Measurements from ENCODE around the gene COA7. TPM values are rescaled to one million over a fixed set of nuclear protein-coding genes. Genes with fewer than 3 reads are reported as not detected.

The COA7 gene
- total RNA-seq, 2 experiments from 2014 or later: 7.0 to 26.1 TPM

- Histone ChIP-seq H3K9me2 (ENCODE audit: insufficient read depth, low read length) (no peaks in the 10 kb centered on the region), H2AFZ (ENCODE audit: low read length) (no peak overlapping the region), H3K27ac (ENCODE audit: low read depth, low read length, poor library complexity, severe bottlenecking) (no peak overlapping the region), H3K79me2 (ENCODE audit: insufficient read depth, low read depth, low read length) (no peaks in the 10 kb centered on the region), H4K20me1 (ENCODE audit: insufficient read depth, low read length) (no peaks in the 10 kb centered on the region), H3K4me3 (ENCODE audit: low read depth, low read length, poor library complexity, severe bottlenecking) (no peak overlapping the region), H3K4me1 (ENCODE audit: insufficient read depth, low read length, poor library complexity, severe bottlenecking) (no peaks in the 10 kb centered on the region), H3K36me3 (ENCODE audit: insufficient read depth, low read length) (no peaks in the 10 kb centered on the region), H3K9me3 (ENCODE audit: low read length) (no peaks in the 10 kb centered on the region), H3K4me2 (ENCODE audit: low read length) (no peak overlapping the region)
- BruUV-seq (replicated peaks): no TSS peak
- DNase-seq (ENCODE audit: low spot score): no peak
- ChIA-PET POLR2A (interaction anchor here (0.6 to 0.7 kb wide), 2 partner anchors 206 to 829 kb away, joined by 3 to 4 read pairs; no protein-coding TSS in a partner anchor), CTCF (ENCODE audit: unreplicated experiment) (no interaction called here)
- no peak for TF ChIP-seq EZH2phosphoT487 (IDR thresholded peaks at IDR 0.05; ENCODE audit: borderline replicate concordance, low read depth, low read length)
- TF ChIP-seq, protein P1, sequence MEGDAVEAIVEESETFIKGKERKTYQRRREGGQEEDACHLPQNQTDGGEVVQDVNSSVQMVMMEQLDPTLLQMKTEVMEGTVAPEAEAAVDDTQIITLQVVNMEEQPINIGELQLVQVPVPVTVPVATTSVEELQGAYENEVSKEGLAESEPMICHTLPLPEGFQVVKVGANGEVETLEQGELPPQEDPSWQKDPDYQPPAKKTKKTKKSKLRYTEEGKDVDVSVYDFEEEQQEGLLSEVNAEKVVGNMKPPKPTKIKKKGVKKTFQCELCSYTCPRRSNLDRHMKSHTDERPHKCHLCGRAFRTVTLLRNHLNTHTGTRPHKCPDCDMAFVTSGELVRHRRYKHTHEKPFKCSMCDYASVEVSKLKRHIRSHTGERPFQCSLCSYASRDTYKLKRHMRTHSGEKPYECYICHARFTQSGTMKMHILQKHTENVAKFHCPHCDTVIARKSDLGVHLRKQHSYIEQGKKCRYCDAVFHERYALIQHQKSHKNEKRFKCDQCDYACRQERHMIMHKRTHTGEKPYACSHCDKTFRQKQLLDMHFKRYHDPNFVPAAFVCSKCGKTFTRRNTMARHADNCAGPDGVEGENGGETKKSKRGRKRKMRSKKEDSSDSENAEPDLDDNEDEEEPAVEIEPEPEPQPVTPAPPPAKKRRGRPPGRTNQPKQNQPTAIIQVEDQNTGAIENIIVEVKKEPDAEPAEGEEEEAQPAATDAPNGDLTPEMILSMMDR (conservative IDR thresholded peaks at IDR 0.05; ENCODE audit: low read length): no peak
- intact Hi-C loops (cut with micrococcal nuclease; ENCODE audit: unreplicated experiment): loop anchor here (10.0 kb wide), 1 partner anchor 306 kb away; no protein-coding TSS in a partner anchor
Measured at GRCh38 chr1:52709016-52709415, 10.9 kb upstream of the COA7 start.

DNA sequence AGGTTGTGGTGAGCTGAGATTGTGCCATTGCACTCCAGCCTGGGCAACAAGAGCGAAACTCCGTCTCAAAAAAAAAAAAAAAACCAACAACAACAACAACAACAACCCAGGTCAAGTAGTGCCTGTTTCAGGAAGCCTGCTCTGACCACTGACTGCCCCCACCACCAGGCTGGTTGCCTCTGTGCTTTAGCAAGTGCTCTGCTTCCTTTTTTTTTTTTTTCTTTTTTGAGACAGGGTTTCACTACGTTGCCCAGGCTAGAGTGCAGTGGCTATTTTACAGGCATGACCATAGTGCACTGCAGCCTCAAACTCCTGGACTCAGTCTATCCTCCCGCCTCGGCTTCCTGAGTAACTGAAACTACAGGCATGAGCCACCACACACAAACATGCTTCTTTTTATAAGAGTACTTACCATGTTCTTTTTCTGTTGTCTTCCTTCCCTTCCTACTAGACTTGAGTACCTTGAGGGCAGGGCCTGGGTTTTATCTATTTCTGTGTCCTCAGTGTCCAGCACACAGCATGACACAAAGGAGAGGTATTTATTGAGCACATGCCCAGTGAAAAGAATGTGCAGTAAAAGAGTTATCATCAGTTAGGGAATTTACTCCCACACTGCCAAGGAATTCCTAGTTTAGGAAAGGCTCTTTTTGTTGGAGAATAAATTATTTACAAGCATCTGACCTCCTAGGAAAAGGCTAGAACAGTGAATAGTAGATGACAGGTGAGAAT is 9.9 kb upstream of the COA7 start:
- Histone ChIP-seq H3K9me2 (ENCODE audit: insufficient read depth, low read length) (no peaks in the 10 kb centered on the region), H3K4me3 (ENCODE audit: low read depth, low read length, poor library complexity, severe bottlenecking) (no peak overlapping the region), H3K36me3 (ENCODE audit: insufficient read depth, low read length) (no peaks in the 10 kb centered on the region), H3K4me2 (ENCODE audit: low read length) (no peak overlapping the region), H2AFZ (ENCODE audit: low read length) (no peak overlapping the region), H3K27ac (ENCODE audit: low read depth, low read length, poor library complexity, severe bottlenecking) (no peak overlapping the region), H3K79me2 (ENCODE audit: insufficient read depth, low read depth, low read length) (no peaks in the 10 kb centered on the region), H4K20me1 (ENCODE audit: insufficient read depth, low read length) (no peaks in the 10 kb centered on the region), H3K9me3 (ENCODE audit: low read length) (no peaks in the 10 kb centered on the region), H3K4me1 (ENCODE audit: insufficient read depth, low read length, poor library complexity, severe bottlenecking) (peaks cover 5% of the 10 kb centered on the region)
- DNase-seq (ENCODE audit: low spot score): no peak
- intact Hi-C loops (cut with micrococcal nuclease; ENCODE audit: unreplicated experiment): loop anchor here (10.0 kb wide), 1 partner anchor 307 kb away; no protein-coding TSS in a partner anchor
- ChIA-PET CTCF (ENCODE audit: unreplicated experiment) (no interaction called here), POLR2A (interaction anchor here (0.6 to 1.0 kb wide), 3 partner anchors 13 to 829 kb away, joined by 3 to 4 read pairs (median 4); no protein-coding TSS in a partner anchor)
- no peak for TF ChIP-seq EZH2phosphoT487 (IDR thresholded peaks at IDR 0.05; ENCODE audit: borderline replicate concordance, low read depth, low read length)
- TF ChIP-seq, protein P1 (conservative IDR thresholded peaks at IDR 0.05; ENCODE audit: low read length): no peak
- BruUV-seq (replicated peaks): no TSS peak

All from OCI-LY7 (cell line).